ENCODE data around the gene NFIX.

- TF ChIP-seq, protein P1, sequence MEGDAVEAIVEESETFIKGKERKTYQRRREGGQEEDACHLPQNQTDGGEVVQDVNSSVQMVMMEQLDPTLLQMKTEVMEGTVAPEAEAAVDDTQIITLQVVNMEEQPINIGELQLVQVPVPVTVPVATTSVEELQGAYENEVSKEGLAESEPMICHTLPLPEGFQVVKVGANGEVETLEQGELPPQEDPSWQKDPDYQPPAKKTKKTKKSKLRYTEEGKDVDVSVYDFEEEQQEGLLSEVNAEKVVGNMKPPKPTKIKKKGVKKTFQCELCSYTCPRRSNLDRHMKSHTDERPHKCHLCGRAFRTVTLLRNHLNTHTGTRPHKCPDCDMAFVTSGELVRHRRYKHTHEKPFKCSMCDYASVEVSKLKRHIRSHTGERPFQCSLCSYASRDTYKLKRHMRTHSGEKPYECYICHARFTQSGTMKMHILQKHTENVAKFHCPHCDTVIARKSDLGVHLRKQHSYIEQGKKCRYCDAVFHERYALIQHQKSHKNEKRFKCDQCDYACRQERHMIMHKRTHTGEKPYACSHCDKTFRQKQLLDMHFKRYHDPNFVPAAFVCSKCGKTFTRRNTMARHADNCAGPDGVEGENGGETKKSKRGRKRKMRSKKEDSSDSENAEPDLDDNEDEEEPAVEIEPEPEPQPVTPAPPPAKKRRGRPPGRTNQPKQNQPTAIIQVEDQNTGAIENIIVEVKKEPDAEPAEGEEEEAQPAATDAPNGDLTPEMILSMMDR (conservative IDR thresholded peaks at IDR 0.05) = no peak
- TF ChIP-seq ZFX (IDR thresholded peaks at IDR 0.05) = no peak
Observed at GRCh38 chr19:12990853-12991252, 4.4 kb upstream of the NFIX start.

Data from C4-2B (cell line).